Posterior vena cava (tissue), 2 donors: Measurements from ENCODE around the gene LCN9. TPM values are rescaled to one million over a fixed set of nuclear protein-coding genes. Genes with fewer than 3 reads are reported as not detected.

Experiments used
- DNase-seq: peaks from one replicate; pipeline ENCODE4 v3.0.0-alpha.2; 2020; ENCODE audit warnings: low spot score
- intact Hi-C, 2 donors: fragments of 100-400 bp; cut with DNase I; formaldehyde crosslinking; loops; one replicate each; pipeline versions ENCODE4 v1.14.1 to v1.14.2; 2022 to 2023
- total RNA-seq, 2 donors: library from RNA; stranded (reverse); fragmentation: NEBNext Ultra II Directional; extraction: Animal tissue kit (Norgen Biotek cat#: 25700); gene quantifications; one replicate each; pipeline ENCODE4 v1.2.1, GENCODE V29; 2021
- donor health status: DM: yes; HTN: yes; CAD: no.
- donor health status: DM: yes; HTN: yes; CAD: no.

Gene LCN9
- total RNA-seq, 2 donors from 2014 or later = not detected

DNA sequence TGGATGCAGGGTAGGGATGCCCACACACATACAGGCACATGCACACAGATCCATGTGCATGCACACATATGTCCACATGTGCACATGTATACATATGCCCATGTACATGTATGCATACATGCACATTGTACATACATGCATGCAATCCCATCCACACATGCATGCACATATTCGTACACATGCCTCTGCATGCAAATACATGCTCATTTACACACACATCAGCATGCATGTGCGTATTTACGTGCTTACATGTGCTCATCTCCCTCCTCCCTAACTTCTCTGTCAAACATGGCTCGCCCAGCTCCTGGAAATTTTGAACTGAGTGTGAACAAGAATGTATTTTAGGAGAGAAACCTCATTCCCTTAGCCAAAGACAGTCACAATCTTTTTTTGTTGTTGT, 45.1 kb downstream of the LCN9 start:
- intact Hi-C loops = no loop called here
- DNase-seq = no peak

GRCh38 chr9:135711391-135711790, 48.3 kb downstream of the LCN9 start:
- DNase-seq = no peak
- intact Hi-C loops = no loop called here

GRCh38 chr9:135711881-135712280, 48.8 kb downstream of the LCN9 start:
- no peak for DNase-seq
- intact Hi-C loops = no loop called here

- intact Hi-C loops = no loop called here
- DNase-seq = no peak
These were observed 49.6 kb downstream of the LCN9 start for GRCh38 chr9:135712613-135713295.

DNA sequence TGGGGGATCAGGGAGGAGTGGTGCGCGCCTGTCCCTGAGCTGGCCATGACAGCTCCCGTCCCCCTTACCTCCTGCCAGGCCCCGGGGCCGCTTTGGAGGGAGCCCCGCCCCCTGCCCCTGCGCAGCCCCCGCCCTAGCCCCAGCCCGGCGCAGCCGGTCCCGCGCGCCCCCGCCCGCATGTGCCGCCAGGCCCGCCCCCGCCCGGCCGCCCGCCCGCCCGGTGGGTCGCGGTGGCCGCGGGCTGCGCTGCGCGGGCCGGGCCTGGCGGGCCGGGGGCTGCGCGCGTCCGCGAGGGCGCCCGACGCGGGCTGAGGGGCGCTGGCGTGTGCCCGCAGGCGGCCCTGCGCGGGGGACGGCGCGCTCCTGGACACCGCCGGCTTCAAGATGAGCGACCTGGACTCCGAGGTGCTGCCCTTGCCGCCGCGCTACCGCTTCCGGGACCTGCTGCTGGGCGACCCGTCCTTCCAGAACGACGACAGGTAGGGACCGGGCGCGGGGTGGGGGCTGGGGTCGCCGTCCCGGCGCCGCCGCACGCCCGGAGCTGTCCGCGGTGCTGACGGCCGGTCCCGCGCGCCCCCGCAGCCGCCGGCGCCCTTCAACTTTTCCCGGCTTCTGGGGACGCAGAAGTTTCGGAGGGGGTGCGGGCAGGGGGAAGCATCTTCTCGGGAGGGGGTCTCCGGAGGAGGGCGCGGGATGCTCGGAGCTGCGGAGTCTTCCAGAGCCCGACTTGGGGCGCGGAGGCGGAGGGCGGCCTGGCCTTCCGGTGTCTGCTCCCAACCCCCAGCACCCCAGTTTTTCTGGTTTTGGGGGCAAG, 51.3 kb downstream of the LCN9 start:
- DNase-seq = no peak
- intact Hi-C loops = loop anchor here in 1 of 2 donors (1.0 kb wide), 1 partner anchor 21 kb away; no protein-coding TSS in a partner anchor

GRCh38 chr9:135715056-135715595, 52.0 kb downstream of the LCN9 start:
- intact Hi-C loops = no loop called here
- no peak for DNase-seq

DNA sequence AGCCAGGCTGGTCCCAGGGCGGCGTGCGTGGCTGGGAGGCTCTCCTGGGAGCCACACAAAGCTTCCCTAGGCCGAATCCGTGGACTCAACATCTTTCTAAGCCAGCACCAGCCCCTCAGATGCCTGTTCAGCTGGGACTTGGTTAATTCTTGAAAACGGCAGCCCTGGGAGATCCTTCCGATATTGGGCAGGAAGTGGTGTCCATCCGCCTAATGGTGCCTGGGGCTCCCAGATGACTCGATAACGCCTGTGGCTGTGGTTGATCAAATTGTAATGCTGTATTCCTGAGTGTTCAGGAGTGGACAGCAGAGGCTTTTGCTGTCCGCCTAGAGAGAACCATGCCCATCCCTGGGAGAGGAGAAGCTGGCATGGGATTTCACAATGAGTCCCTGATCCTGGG, 52.9 kb downstream of the LCN9 start:
- intact Hi-C loops = no loop called here
- no peak for DNase-seq

Other genes with a start within 250 kb of the LCN9 start
- 1 to 10 TPM; 8.0 to 8.9 TPM for gene PPP1R26, start 183.5 kb upstream of the LCN9 start, total RNA-seq
- gene MRPS2, start 162.6 kb upstream of the LCN9 start, total RNA-seq = 10 to 100 TPM; 15.9 to 16.3 TPM
- gene LCN1, start 141.9 kb upstream of the LCN9 start, total RNA-seq = 1 to 10 TPM in 1 of 2 donors, not detected in 1; 2.4 TPM
- gene OBP2A, start 117.2 kb upstream of the LCN9 start, total RNA-seq = not detected
- not detected for gene PAEP, start 101.6 kb upstream of the LCN9 start, total RNA-seq
- not detected for gene GLT6D1, start 23.8 kb upstream of the LCN9 start, total RNA-seq
- not detected for gene SOHLH1, start 36.2 kb downstream of the LCN9 start, total RNA-seq
- gene KCNT1, start 38.9 kb downstream of the LCN9 start, total RNA-seq = under 1 TPM; 0.28 to 0.38 TPM
- 10 to 100 TPM; 20.8 to 24.1 TPM for gene CAMSAP1, start 244.2 kb downstream of the LCN9 start, total RNA-seq